KBM-7 (cell line): ENCODE measurements around the gene HES7.
"Not testable (repeated sequence)": the region's sequence is repeated elsewhere in the genome, so short reads cannot be mapped to it uniquely, and the experiment has no call there.

ENCODE experiments used
- DNase-seq: peaks from one replicate; pipeline ENCODE4 v3.0.0-alpha.2; 2015
- in situ Hi-C: fragments of 300-500 bp; cut with MboI; formaldehyde crosslinking; loops from 2 replicates; pipeline ENCODE4 v1.14.3; 2020; ENCODE audit warnings: low sequenced_read_pairs, low pct_unique_long_range_greater_than_20kb, mixed read lengths

The HES7 gene

GRCh38 chr17:8123695-8124349 lies at the start of gene HES7:
Gene HES7, minus strand, starts transcription at chr17:8124106. Its CDS starts 22 bp downstream, at chr17:8124084.
- peak; percentile 74 for DNase-seq
- in situ Hi-C loops = no loop called here

- peak; percentile 97 for DNase-seq
- in situ Hi-C loops = no loop called here
Observed at GRCh38 chr17:8173056-8173870, 49.4 kb upstream of the HES7 start.

- DNase-seq, in situ Hi-C loops: not testable (repeated sequence)
Observed at GRCh38 chr17:8170186-8170585, 46.3 kb upstream of the HES7 start.

DNA sequence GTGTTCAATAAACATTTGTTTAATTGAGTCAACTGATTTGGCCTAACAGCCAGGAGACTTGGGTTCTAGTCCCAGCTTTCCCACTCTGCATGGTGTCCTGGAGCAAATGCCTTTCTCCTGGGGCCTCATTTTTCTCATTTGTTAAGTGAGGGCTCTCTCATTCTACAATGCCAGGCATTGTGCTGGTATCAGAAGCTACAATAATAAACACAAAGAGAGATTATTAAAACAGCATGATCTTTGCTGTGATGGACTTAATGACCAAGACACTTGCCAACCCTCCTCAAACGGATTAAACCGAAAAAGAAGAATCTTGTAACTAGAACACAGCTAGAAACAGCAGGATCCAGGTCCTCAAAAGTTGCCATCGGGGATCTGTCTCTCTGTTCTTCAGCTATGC lies 43.6 kb upstream of the HES7 start:
- in situ Hi-C loops = no loop called here
- DNase-seq = no peak

- in situ Hi-C loops = no loop called here
- DNase-seq = no peak
Observed at GRCh38 chr17:8166731-8167130, 42.8 kb upstream of the HES7 start.

DNA sequence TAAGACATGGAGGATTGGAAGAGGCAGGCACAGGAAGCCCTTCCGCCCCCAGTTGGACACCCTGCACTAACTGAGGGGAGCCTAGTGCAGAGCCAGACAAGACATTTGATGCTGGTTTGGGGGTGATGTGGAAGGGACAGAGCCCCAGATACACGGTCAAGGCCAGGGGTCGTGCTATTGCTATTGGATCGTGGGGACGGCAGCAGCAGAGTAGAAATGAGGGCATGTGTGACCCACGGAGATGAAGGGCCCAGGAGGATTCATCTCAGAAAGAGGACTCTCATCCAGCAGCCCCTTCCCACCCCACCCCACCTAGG lies 40.9 kb upstream of the HES7 start:
- in situ Hi-C loops = no loop called here

DNA sequence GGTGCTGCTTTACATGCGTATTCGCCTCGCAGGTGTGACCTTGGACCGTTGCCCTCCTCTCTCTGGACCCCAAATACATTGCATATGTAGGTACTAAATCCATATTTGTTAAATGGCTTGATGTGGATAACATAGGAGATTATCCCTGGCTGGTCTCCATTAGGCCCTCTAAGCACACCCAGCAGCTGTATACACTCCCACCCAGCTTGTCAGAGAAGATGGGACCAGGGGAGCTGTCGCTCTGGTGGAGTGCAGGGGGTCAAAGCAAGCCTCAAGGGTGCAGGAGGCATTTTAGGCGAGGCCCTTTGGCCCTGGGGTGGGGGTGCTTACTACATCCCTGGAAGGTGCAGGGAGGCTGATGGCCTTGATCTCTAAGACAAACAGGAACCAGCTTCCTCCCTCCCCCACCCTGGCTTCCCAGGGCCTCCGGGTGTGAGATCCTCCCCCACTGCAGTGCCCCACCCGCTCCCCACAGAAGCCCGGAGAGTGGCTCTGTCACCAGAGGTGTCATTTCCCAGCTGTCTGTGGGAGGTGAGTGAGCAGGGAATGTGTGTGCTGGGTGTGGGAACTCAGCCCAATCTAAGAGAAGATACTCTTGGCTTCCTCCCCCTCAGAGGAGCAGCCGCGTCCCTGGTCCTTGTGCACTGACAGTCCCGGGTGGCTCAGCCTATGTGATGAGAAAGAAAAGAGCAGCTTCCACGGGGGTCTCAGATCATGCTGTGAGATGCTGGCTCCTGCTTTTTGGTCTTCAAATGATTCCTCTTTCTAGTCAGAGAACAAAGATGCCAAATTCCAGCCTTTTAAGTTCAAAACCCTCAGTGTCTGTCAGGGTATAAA lies 40.3 kb upstream of the HES7 start:
- DNase-seq = peak; percentile 93
- in situ Hi-C loops = no loop called here

More for the DNA sequence above, 40.9 kb upstream of the HES7 start:
- no peak for DNase-seq

DNA sequence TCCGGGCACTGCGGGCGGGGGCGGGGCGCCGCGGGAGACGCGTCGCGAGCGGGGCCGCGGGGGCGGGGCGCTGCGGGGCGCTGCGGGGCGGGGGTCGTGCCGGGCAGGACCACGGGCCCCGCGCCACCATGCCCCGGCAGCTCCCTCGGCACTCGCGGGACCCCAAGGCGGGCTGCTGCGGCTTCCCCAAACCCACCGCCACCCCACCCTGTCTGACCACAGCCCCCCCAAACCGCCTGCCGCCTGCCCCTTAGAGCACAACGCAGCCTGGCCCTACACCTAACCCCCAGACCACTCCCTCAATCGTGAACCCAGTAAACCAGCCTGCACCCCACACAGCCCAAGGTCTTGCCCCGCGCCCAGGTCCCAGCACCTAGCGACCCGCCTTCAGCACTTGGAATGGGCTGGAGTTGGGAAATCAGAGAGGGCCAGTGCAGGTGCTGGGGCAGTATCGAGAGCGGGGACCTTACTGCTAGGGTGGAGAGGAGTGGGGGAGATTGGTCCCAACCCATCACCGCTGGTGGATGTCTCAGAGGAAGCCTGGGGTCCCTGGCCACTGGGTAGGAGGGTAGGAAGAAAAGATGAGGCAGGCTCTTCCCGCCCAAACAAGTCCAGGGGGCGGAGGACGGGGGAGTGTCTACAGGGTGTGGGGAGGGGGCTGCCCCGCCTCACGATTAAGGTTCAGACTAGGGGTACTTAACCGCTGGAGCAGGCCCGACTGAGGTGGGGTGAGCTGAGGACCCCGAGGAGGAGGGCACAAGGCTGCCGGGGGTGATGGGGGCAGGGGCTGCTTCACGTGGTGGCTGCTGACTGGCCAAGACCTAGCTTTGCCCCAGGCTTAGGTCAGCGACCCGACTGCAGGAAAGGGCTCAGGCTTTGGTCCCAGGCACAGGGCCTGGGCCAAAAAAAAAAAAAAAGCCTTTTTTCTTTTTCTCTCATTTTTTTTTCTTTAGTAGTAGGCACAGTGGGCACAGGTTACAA lies 39.4 kb upstream of the HES7 start:
- no peak for DNase-seq
- in situ Hi-C loops = no loop called here

DNA sequence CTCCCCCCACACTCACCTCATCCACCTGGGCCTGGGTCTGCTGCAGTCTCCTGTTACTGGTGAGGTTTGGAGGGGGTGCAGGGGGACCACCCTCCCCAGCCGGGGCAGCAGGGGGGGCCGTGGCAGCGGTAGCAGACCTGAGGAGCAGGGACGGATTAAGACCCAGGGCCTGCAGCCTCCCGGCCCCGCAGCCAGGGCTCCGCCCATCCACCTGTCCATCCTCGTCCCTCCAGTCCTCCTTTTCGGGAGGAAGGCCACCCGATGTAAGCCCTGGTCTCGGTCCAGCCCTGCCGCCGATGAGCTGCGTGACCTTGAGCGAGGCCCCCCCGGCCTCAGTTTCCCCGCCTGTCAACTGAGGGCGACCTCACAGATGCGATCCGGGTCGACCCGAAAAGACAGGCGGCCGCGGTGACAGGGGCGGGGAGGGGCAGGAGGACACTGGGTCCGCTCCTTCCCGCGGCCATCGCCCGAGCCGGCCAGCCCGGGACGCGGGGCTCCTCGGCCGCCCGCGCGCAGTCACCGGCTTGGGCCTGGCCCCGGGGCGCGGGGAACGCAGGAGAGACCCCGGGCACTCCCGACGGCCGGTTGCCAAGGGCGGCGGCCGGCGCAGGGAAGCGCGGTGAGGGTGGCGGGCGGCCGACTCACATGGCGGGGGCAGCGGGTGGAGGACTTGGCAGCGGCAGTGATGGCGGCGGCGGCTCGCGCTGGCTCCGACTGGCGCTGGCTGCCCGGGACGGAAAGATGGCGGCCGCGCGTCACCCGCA lies 38.5 kb upstream of the HES7 start, which contains the start of gene VAMP2:
Gene VAMP2, minus strand, starts transcription at position 716 of the 764 bp plus-strand sequence. Its CDS starts 69 bp downstream, at position 647.
- DNase-seq = no peak
- in situ Hi-C loops = no loop called here

- DNase-seq = no peak
- in situ Hi-C loops = no loop called here
Observed at GRCh38 chr17:8161289-8162232, 37.7 kb upstream of the HES7 start.

DNA sequence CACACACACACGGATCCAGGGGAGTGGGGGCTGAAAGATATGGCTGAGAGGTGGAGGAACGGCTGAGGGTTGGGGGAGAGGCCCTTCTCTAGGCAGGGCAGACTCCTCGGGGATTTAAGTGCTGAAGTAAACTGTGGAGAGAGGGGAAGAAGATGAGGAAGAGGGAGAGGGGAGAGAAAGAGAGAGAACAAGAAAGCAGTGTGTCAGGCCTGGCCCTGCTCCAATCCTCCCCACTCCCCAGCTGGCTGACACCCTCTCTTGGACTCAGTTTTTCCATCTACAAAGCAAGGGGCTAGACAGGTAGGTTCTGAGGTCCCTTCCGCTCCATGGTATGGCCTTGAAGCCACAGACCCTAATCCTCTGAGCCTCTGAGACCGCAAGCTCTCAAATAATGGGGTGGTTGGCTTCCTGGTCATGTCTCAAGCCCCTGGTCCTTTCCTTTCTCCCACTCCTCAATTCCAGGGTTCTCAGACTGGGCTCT lies 36.9 kb upstream of the HES7 start:
- in situ Hi-C loops = no loop called here
- DNase-seq = no peak

DNA sequence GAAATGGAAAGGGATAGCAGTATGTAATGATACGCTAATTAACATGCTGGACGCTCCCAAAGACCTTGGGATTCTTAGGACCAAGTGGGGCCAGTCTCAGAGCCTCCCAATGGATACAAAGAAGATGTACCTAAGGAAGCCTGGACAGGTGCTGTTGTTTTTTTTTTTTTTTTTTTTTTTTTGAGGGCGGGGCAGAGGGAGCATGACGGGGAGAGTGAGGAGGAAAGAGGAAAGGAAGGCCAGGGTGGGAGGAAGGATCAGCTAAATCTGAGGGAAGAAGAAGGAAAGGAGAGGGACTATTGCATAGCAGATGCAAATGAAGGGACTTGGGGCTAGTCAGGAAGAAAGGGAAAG lies 36.3 kb upstream of the HES7 start:
- in situ Hi-C loops = no loop called here

GRCh38 chr17:8159459-8160223 lies 35.7 kb upstream of the HES7 start:
- no peak for DNase-seq
- in situ Hi-C loops = no loop called here

More for the DNA sequence above, 36.3 kb upstream of the HES7 start:
- no peak for DNase-seq

- in situ Hi-C loops = no loop called here
Observed at GRCh38 chr17:8159032-8159400, 35.1 kb upstream of the HES7 start.

DNA sequence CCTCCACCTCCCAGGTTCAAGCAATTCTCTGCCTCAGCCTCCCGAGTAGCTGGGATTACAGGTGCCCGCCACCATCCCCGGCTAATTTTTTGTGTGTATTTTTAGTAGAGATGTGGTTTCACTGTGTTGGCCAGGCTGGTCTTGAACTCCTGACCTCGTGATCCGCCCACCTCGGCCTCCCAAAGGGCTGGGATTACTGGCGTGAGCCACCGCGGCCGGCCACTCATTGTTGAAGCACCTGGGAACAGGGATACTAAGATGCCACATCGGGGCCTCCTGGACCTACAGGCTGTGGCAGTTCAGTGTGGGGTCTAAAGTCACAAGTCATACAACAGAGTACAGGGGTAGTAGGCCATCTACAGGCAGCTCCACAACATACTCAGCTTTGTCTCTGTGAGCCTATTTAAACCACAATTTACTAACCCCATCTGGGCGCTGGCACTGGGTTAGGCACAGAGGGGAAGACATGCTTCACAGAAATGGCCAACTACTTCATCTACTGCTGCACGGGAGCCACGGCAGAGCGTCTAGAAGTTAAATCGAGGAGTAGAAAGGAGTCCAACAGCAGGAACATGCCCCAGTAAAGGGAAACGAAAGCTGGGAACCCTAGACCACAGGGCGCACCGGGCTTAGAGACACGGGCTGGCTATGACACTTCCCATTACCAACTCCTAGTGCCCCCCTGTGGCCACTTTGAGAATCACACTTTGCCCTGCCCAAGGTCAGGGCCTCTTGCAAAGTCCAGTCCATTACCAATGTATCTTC lies 34.5 kb upstream of the HES7 start:
- peak; percentile 90 for DNase-seq
- in situ Hi-C loops = no loop called here

More at GRCh38 chr17:8159032-8159400, 35.1 kb upstream of the HES7 start:
- DNase-seq = no peak
